Activated CD4-positive, alpha-beta T cell treated with anti-CD3 and anti-CD28 coated beads, Interleukin-2, amount 50 U/mL, for 16 hours (primary cell): ENCODE results near the gene ANKRD44.

ENCODE experiments used
- DNase-seq: peaks from one replicate; pipeline ENCODE4 v3.0.0-alpha.2; 2020

Gene ANKRD44

DNA sequence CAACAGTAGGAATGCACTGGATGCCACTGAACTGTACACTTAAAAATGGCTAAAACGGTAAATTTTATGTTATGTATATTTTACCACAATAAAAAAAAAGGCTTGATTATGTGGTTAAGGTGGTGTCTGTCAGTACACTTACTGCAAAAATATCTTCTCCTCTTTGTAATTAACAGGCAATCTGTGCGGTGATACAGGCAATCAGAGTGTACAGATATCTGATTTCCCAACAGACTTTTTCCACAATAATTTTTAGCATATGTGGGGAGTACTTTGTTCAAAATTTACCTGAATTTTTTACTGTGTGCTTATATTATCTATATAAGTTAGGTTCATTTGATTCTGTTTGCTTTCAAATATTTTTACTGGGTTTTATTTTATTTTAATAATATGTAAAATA lies 209.1 kb downstream of the ANKRD44 start:
- no peak for DNase-seq

GRCh38 chr2:197097578-197098366 lies 212.8 kb downstream of the ANKRD44 start:
- no peak for DNase-seq

- DNase-seq = no peak
Measured at GRCh38 chr2:197096649-197097048, 213.9 kb downstream of the ANKRD44 start.

DNA sequence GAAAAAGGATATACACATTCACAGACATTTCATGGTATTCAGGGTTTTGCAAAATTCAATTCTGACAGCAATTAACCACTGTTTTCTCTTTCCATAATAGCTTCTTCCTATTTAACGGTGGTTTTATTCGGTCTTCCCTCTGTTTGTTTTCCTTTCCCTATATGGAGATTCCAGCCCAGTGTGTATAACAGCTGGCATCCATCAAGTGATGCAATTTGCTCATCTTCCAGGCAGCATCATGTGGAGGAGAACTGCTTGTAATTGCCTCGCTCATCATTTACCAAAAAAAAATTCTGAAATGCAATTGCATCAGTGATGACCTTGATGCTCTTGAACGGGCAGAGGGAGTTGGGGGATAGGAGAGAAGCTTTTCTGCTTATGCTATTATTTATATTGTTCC lies 218.1 kb downstream of the ANKRD44 start:
- DNase-seq = no peak

GRCh38 chr2:197090742-197091367 lies 219.7 kb downstream of the ANKRD44 start:
- no peak for DNase-seq

DNA sequence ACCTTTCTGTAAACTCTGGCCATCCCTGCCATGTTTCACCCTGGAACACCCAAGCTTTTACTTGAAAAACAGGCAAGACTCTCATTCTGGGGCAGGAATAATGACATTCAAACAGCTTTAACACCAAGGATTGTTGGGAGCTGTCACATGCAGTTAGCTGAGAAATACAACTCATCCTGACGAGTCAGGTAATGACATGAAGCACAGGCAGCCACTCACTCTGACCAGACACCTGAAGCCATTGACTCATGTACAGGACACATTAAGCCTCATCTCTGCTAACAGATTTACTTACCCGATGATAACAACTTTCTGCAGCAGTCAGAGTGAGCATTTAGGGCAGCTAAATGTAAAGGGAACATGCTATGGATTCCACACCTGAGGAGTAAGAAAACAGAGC lies 220.9 kb downstream of the ANKRD44 start:
- DNase-seq = no peak

- DNase-seq = no peak
Measured at GRCh38 chr2:197088694-197089093, 221.9 kb downstream of the ANKRD44 start.

GRCh38 chr2:197086500-197086899 lies 224.1 kb downstream of the ANKRD44 start:
- no peak for DNase-seq

- DNase-seq = no peak
Measured at GRCh38 chr2:197085665-197086064, 224.9 kb downstream of the ANKRD44 start.

GRCh38 chr2:197081294-197081693 lies 229.3 kb downstream of the ANKRD44 start:
- no peak for DNase-seq

GRCh38 chr2:197080578-197081216 lies 229.9 kb downstream of the ANKRD44 start:
- no peak for DNase-seq

DNA sequence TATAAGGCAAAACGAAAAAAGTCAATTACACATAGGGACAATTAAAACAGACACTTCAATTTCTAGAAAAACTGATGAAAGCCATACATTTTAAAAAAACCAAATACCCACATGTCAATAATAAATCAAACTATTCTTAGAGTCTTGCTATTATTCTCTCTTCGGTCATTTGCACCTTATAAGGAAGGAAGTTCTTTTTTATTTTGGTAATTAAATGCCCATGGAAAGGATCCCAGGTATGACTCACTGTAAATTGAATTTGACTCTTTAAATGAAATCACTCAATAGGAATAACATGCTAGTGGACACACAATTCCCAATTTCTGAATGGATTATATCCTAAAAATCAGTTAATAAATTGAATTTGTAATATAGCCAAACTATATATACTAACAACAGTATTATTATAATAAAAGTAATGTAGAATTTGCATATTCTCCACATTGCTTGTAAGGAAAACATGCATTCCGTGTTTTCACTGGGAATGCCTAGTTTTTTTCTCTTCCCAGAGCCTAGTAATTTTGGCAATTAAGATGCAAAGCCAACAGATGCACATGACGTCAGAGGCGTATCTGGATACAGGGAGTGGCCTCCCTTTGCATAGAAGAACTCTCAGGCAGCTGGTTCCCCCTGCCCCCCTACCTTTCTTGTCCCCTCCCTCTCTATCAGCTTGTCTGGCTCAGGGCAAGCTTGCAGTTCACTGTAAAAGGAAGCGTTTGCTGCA lies 230.6 kb downstream of the ANKRD44 start:
- no peak for DNase-seq

- no peak for DNase-seq
Measured at GRCh38 chr2:197079414-197079813, 231.2 kb downstream of the ANKRD44 start.

- no peak for DNase-seq
Measured at GRCh38 chr2:197078535-197078934, 232.0 kb downstream of the ANKRD44 start.

GRCh38 chr2:197077336-197077735 lies 233.2 kb downstream of the ANKRD44 start:
- DNase-seq = no peak

- no peak for DNase-seq
Measured at GRCh38 chr2:197076652-197077051, 233.9 kb downstream of the ANKRD44 start.

DNA sequence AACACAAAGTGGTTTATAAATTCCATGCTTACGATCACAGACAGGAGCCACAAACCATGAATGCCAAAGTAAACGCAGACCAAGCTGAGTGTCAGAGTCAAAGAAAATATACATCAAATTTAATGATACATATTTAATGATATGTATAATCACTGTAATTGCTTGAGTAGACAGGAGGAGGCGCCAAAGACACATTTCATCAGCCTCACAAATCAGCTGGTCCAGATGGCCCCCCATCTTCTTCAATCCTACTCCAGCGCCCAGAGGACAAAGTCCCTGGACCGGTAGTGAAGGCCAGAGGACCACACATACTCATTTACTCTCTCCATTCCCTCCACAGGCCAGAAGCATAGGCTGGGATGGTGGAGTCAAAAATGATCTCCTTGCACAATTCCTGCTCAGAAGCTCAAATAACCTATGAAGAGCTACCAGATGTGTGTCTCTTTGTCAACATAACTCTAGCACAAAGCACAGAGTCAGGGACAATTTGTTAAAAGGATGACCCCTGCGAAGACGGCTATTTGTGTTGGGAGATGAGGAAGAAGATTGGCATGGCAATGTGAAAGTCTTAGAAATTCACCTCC lies 234.7 kb downstream of the ANKRD44 start:
- DNase-seq = peak; percentile 16

DNA sequence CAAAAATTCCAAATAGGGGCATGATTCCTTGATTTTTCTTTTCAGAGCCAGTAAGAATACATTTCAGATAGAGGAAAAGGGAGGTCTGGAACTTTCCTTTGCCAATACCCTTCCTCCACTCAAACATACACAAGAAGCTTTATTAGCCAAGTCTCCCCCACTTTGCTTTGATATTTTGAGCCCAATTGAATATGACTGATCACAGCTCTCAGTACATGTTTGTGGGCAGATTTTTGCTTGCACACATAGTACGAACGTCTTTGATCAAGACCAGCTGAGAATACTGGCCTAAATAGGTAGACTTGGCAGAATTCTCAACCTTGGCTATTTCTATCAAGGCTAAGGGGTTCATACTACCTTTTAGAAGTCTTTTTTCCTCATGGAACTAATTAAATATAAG lies 235.3 kb downstream of the ANKRD44 start:
- DNase-seq = no peak

GRCh38 chr2:197073701-197074433 lies 236.7 kb downstream of the ANKRD44 start:
- no peak for DNase-seq

DNA sequence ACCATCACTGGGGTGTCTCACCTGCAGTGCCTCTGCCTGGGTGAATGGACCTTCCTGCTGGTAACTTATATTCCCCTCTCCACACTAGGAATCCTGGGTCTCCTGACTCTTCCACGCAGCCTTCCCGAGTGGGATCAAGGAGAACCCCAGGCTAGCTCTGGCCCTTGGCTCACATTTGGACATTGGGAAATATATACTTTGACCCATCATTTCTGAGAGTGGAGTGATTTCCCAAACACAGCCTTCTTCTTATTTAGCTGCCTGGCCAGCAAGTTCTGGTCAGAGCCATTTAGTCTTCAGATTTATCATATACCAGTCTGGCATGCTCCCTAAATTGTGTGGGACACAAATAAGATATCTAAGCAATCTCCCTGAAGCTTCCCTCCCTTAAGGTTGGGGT lies 237.3 kb downstream of the ANKRD44 start:
- no peak for DNase-seq

DNA sequence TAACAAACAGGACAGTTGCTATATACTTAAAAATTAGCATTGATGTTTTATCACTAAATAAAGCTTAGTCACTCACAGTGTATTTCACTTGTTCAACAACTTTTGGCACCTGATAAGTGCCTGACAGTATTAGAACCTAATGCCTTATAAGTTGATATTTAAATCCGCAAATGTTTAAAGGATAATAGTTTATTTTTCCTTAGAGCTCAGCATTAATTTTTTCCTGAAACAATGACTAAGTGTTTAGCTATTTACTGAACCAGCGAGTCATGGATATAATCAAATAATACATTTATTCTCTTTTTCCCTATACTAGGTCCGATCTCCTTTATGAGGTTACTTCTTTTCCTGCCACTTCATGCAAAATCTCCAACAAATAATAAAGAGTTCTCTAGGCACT lies 238.0 kb downstream of the ANKRD44 start:
- DNase-seq = no peak

DNA sequence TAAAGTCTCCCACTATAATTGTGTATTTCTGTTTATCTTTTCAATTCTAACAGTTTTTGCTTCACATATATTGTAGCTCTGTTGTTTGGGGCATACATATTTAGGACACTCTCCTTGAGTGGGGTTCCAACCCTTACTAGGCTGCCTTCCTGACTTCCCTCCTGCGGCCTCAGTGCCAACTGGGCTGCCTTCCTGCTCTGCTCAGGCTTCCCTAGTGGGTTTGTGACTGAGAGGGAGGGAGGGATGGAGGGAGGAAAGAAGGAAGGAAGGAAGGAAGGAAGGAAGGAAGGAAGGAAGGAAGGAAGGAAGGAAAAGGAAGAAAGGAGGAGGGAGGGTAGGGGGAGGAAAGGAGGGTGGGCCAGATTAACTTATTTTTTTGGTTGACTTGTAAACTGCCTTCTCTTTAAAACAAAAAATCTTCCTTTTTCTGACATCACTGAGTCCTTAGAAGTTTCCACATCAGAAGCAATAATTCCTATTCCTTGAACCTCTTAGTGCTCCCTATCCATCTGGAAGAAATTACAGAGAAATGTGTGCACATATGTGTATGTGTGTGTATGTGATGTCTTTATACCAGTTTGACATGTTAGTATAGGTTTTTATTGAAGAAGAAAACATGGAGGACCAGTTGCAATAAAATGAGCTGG lies 238.7 kb downstream of the ANKRD44 start:
- no peak for DNase-seq
